Lower leg skin (tissue), 4 donors: ENCODE data around the gene NAV2. TPM values are rescaled to one million over a fixed set of nuclear protein-coding genes. Genes with fewer than 3 reads are reported as not detected.

Experiments
- DNase-seq, 2 donors: peaks; one replicate each; pipeline ENCODE4 v3.0.0-alpha.2; 2019; ENCODE audit warnings: low spot score in 2 of 2
- H3K4me3 ChIP-seq: fragments of 200-600 bp; sonication (generic); 2 replicates; pipeline ENCODE4 v1.5.1; 2017; ENCODE audit warnings: mild to moderate bottlenecking, low read depth; ENCODE audit not compliant: poor library complexity, severe bottlenecking
- POLR2A ChIP-seq, 2 donors: fragments of 450-650 bp; IDR thresholded peaks; one replicate each; pipeline ENCODE4 v1.6.1; 2016 to 2017; ENCODE audit warnings: antibody characterized with exemption in 2 of 2, mild to moderate bottlenecking in 1 of 2, moderate library complexity in 1 of 2
- WGBS, 2 donors: methylation state at CpG; one replicate each; pipeline ENCODE4 v1.1.5; 2018; 5-methylcytosine and 5-hydroxymethylcytosine counted together
- intact Hi-C: fragments of 100-400 bp; cut with DNase I; formaldehyde crosslinking; loops from one replicate; pipeline ENCODE4 v1.15.0; 2023; ENCODE audit warnings: low total_unique reads
- total RNA-seq, 4 donors: library from RNA; depleted of rRNA; stranded (reverse); fragments of >200 nt; gene quantifications; one replicate each; pipeline ENCODE4 v1.1.0, GENCODE V29; 2016
- TF ChIP-seq, protein P1 (sequence below), 3 donors: fragments of 450-650 bp; IDR thresholded peaks; one replicate each; pipeline ENCODE4 v1.5.1; 2016; ENCODE audit warnings: antibody characterized with exemption in 3 of 3, mild to moderate bottlenecking in 3 of 3, moderate library complexity in 2 of 3

NAV2 gene
- total RNA-seq, 4 donors from 2014 or later: 5.8 to 30.7 (median 21.0) TPM

DNA sequence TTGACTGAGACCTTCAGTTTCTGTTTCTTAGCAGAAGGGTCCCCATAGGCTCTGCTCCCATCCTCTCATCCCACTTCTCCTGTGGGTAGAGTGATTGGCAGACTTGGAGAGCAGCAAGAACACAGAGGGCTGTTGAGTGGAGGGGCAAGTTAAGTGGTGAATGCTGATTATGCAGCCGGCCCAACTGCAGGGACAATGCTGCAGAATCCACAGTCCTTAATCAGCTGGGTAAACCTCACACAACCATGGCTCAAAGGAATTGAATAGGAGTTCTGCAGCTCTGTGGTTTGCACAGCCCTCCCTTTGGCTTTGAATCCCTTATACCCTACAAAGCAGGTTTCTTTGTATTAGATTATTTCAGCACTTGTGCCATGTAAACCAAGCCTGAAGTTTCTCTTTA lies 161.1 kb downstream of the NAV2 start:
- WGBS, 2 donors: 70 to 74% methylated on average over 1 of the region's 1 CpG
- TF ChIP-seq POLR2A (IDR thresholded peaks at IDR 0.05): no peak
- TF ChIP-seq, protein P1, sequence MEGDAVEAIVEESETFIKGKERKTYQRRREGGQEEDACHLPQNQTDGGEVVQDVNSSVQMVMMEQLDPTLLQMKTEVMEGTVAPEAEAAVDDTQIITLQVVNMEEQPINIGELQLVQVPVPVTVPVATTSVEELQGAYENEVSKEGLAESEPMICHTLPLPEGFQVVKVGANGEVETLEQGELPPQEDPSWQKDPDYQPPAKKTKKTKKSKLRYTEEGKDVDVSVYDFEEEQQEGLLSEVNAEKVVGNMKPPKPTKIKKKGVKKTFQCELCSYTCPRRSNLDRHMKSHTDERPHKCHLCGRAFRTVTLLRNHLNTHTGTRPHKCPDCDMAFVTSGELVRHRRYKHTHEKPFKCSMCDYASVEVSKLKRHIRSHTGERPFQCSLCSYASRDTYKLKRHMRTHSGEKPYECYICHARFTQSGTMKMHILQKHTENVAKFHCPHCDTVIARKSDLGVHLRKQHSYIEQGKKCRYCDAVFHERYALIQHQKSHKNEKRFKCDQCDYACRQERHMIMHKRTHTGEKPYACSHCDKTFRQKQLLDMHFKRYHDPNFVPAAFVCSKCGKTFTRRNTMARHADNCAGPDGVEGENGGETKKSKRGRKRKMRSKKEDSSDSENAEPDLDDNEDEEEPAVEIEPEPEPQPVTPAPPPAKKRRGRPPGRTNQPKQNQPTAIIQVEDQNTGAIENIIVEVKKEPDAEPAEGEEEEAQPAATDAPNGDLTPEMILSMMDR (IDR thresholded peaks at IDR 0.05): no peak
- no peak overlapping the region for H3K4me3 ChIP-seq
- no peak for DNase-seq
- intact Hi-C loops: no loop called here

DNA sequence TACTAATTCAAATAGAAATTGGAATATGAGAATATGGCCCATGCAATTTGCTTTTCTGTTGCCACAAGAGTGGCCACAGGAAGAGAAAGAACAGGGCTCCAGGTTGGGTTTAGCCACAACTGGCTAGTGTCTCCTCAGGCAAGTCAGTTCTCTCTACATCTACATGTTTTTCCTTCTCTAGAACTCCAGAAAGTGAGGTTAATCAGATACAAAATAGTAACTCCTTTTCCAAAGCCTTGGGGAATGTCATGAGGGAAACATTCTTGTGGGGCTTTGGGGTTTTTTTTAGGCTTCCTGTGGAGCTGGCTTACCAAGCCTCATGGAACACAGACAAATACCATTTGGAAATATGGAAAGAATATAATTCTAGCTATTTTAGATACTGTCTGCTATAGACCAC lies 161.6 kb downstream of the NAV2 start:
- intact Hi-C loops: no loop called here
- DNase-seq: no peak
- no peak overlapping the region for H3K4me3 ChIP-seq
- no peak for TF ChIP-seq POLR2A (IDR thresholded peaks at IDR 0.05)
- TF ChIP-seq, protein P1 (IDR thresholded peaks at IDR 0.05): no peak

DNA sequence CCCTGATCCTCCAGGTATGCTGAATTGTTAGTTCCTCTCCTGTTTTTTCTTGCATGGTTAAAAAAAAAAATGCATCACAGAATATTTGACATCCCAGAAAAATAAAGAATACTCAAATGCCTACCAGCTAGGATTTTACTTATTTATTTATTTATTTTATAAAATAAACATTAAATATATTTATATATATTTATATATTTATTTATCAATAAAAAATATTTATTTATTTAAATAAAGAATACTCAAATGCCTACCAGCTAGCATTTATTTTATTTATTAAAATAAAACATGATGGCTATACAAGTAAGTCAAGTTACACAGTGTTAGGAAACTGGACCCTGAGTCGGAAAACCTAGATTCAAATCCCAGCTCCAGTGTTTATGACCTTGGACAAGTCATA lies 164.1 kb downstream of the NAV2 start:
- intact Hi-C loops: no loop called here
- no peak for DNase-seq
- 92 to 98% methylated on average over 1 of the region's 1 CpG for WGBS, 2 donors
- H3K4me3 ChIP-seq: no peak overlapping the region
- TF ChIP-seq POLR2A (IDR thresholded peaks at IDR 0.05): no peak
- TF ChIP-seq, protein P1 (IDR thresholded peaks at IDR 0.05): no peak

DNA sequence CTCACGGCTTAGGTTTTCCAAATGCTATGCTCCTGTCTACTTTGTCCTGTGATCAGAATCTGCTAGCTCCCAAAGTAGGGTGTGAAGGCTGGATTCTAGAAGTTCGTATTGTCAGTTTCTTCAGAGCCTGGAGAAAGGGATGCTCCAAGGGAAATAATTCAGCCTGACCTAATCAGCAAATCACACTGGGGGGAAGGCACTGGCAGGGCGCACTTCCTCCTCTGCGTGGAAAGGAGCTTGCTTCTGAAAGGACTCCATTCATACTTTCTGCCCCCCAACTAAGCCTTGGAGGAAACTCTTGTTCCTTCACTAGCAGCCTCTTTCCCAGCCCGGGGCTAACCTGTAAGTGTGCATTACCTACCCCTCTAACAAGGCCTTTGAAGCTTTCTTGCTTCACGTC lies 165.9 kb downstream of the NAV2 start:
- WGBS, 2 donors: 63 to 81% methylated on average over 6 of the region's 6 CpGs
- intact Hi-C loops: no loop called here
- DNase-seq: no peak
- H3K4me3 ChIP-seq: no peak overlapping the region
- TF ChIP-seq, protein P1 (IDR thresholded peaks at IDR 0.05): no peak
- TF ChIP-seq POLR2A (IDR thresholded peaks at IDR 0.05): no peak

DNA sequence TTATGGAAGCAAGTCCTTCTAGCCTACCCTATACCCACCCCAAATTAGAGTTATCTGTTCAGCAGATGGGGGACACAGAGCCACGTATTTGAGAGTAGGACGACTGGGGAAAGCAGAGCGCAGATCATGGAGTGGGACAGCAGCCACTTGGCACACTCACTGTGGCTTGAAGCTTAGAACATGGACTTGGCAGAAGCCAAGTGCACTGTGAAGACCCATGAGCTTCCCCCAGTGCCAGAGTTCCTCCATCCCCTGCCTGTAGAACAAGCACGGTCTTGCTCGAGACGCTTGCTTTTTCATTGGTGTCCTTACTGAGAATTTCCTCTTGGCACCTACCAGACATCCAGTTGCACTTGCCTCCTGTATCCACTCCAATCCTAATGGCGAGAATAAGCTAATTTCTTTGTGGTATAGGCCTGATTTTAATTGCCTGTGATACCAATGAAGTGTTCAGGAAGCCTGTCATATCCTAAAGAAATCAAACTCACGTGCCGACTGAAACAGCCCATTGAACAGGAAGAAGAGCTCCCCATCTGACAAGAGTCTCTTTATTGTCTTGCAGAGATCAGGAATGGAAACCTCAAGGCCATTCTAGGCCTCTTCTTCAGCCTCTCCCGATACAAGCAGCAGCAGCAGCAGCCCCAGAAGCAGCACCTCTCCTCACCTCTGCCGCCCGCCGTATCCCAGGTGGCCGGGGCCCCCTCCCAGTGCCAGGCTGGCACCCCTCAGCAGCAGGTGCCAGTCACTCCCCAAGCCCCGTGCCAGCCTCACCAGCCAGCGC lies 166.9 kb downstream of the NAV2 start:
- intact Hi-C loops: no loop called here
- 66 to 69% methylated on average over 16 of the region's 16 CpGs for WGBS, 2 donors
- no peak overlapping the region for H3K4me3 ChIP-seq
- TF ChIP-seq, protein P1 (IDR thresholded peaks at IDR 0.05): no peak
- no peak for TF ChIP-seq POLR2A (IDR thresholded peaks at IDR 0.05)
- no peak for DNase-seq

DNA sequence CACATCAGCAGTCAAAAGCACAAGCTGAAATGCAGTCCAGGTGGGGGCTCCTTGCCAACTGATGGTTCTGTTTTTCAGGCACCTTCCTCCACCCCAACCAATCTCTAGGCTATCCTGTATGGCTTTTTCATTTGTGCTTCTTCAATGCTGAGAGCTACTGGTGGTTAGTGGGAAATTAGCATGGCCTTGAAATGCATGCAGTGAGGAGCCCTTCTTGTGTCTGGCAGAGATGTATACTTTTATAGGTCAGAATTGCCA lies 167.4 kb downstream of the NAV2 start:
- no peak for DNase-seq
- H3K4me3 ChIP-seq: no peak overlapping the region
- TF ChIP-seq, protein P1 (IDR thresholded peaks at IDR 0.05): no peak
- TF ChIP-seq POLR2A (IDR thresholded peaks at IDR 0.05): no peak
- intact Hi-C loops: no loop called here
